Neural progenitor cell (in vitro differentiated cells): ENCODE results near the gene ELMO1. TPM values are rescaled to one million over a fixed set of nuclear protein-coding genes. Genes with fewer than 3 reads are reported as not detected.

Source experiments
- DNase-seq: peaks from one replicate; pipeline ENCODE4 v3.0.0-alpha.2; 2016; ENCODE audit warnings: low spot score
- H2AFZ ChIP-seq: fragments of 200-600 bp; sonication (generic); replicated peaks from 2 replicates; pipeline ENCODE4 v1.6.1; 2016; ENCODE audit warnings: antibody characterized with exemption
- H3F3A ChIP-seq: fragments of 200-600 bp; sonication (generic); 2 replicates; pipeline ENCODE4 v1.6.1; 2016; ENCODE audit warnings: antibody characterized with exemption, low read depth
- H3K27ac ChIP-seq: fragments of 200-600 bp; sonication (generic); 2 replicates; pipeline ENCODE4 v1.5.1; 2016; ENCODE audit warnings: mild to moderate bottlenecking
- H3K27me3 ChIP-seq: fragments of 200-600 bp; sonication (generic); 2 replicates; pipeline ENCODE4 v1.6.1; 2016; ENCODE audit warnings: mild to moderate bottlenecking, moderate library complexity
- H3K36me3 ChIP-seq: fragments of 200-600 bp; sonication (generic); 2 replicates; pipeline ENCODE4 v1.5.1; 2016
- H3K4me1 ChIP-seq: fragments of 200-600 bp; sonication (generic); 2 replicates; pipeline ENCODE4 v1.6.1; 2016; ENCODE audit warnings: mixed run types
- H3K4me2 ChIP-seq: fragments of 200-600 bp; sonication (generic); 2 replicates; pipeline ENCODE4 v1.6.1; 2016
- H3K4me3 ChIP-seq: fragments of 200-600 bp; sonication (generic); 2 replicates; pipeline ENCODE4 v1.5.1; 2016
- H3K79me2 ChIP-seq: fragments of 200-600 bp; sonication (generic); 2 replicates; pipeline ENCODE4 v1.6.1; 2016; ENCODE audit warnings: low read depth
- H3K9ac ChIP-seq: fragments of 200-600 bp; sonication (generic); 2 replicates; pipeline ENCODE4 v1.6.1; 2016
- H3K9me3 ChIP-seq: fragments of 200-600 bp; sonication (generic); 2 replicates; pipeline ENCODE4 v1.5.1; 2016; ENCODE audit warnings: low read depth
- H4K20me1 ChIP-seq: fragments of 200-600 bp; sonication (generic); 2 replicates; pipeline ENCODE4 v1.6.1; 2016; ENCODE audit warnings: low read depth
- H3K27ac Mint-ChIP-seq: 3 replicates; pipeline ENCODE4 v1.8.0; 2021; ENCODE audit warnings: mixed read lengths
- H3K27me3 Mint-ChIP-seq: 2 replicates; pipeline ENCODE4 v1.8.0; 2022; ENCODE audit warnings: low read depth, mild to moderate bottlenecking, inconsistent platforms, moderate library complexity, mixed read lengths; ENCODE audit not compliant: insufficient read depth
- H3K36me3 Mint-ChIP-seq: 3 replicates; pipeline ENCODE4 v1.8.0; 2021; ENCODE audit warnings: mixed read lengths
- H3K4me1 Mint-ChIP-seq: 3 replicates; pipeline ENCODE4 v1.8.0; 2021; ENCODE audit warnings: mixed read lengths
- H3K4me3 Mint-ChIP-seq: 3 replicates; pipeline ENCODE4 v1.8.0; 2021; ENCODE audit warnings: mild to moderate bottlenecking, moderate library complexity, mixed read lengths
- H3K9me3 Mint-ChIP-seq: 3 replicates; pipeline ENCODE4 v1.8.0; 2020; ENCODE audit warnings: mixed read lengths
- EZH2 ChIP-seq: fragments of 200-600 bp; sonication (generic); IDR thresholded peaks from 2 replicates; pipeline ENCODE4 v1.6.1; 2017; ENCODE audit warnings: antibody characterized with exemption, mild to moderate bottlenecking, moderate library complexity
- EZH2phosphoT487 ChIP-seq: fragments of 200-600 bp; sonication (generic); IDR thresholded peaks from 2 replicates; pipeline ENCODE4 v1.6.1; 2017; ENCODE audit warnings: antibody characterized with exemption
- total RNA-seq: library from RNA; depleted of rRNA; stranded (reverse); fragments of >200 nt; gene quantifications from 2 replicates; pipeline ENCODE4 v1.2.3, GENCODE V29; 2015; ENCODE audit warnings: low replicate concordance
- TF ChIP-seq, protein P1 (sequence below): fragments of 200-600 bp; sonication (generic); IDR thresholded peaks from 2 replicates; pipeline ENCODE4 v1.5.1; 2017; ENCODE audit warnings: antibody characterized with exemption, mild to moderate bottlenecking

The ELMO1 gene
- total RNA-seq, 1 donor from 2014 or later, result 22.0 TPM

DNA sequence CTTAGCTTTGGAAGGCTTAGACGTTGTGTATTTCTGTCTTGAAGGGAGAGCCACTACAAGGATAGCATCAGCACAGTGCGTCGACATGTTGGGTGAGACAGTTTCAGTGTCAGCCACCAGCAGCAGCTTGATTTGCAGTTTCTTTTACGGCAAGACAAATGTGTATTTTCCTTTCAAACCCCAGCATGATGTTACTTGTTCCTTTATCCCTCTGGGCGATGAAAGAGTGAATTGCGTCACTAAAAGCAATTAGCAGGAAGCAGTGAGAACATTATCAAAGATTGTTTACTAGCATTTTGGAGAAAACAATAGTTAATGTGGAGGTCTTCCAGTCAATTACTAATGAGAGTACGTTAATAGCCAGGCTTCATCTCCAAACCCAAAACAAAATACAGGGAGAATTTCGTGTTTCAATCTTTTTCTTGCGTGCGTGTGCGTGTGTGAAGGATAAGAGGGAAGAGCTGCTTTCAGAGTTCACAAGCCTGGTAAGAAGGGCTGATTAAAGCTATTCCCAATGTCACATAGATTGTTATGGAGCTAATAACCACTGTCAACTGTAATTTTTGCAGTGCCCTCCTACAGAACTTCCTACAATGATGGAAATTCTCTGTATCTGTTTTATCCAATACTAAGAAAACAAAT, 567.3 kb downstream of the ELMO1 start:
- no peaks in the 10 kb centered on the region for H3K36me3 Mint-ChIP-seq
- TF ChIP-seq, protein P1, sequence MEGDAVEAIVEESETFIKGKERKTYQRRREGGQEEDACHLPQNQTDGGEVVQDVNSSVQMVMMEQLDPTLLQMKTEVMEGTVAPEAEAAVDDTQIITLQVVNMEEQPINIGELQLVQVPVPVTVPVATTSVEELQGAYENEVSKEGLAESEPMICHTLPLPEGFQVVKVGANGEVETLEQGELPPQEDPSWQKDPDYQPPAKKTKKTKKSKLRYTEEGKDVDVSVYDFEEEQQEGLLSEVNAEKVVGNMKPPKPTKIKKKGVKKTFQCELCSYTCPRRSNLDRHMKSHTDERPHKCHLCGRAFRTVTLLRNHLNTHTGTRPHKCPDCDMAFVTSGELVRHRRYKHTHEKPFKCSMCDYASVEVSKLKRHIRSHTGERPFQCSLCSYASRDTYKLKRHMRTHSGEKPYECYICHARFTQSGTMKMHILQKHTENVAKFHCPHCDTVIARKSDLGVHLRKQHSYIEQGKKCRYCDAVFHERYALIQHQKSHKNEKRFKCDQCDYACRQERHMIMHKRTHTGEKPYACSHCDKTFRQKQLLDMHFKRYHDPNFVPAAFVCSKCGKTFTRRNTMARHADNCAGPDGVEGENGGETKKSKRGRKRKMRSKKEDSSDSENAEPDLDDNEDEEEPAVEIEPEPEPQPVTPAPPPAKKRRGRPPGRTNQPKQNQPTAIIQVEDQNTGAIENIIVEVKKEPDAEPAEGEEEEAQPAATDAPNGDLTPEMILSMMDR, result no peak
- TF ChIP-seq EZH2 (no peak), EZH2phosphoT487 (no peak)
- peaks cover 3% of the 10 kb centered on the region for H3K27me3 Mint-ChIP-seq
- Histone ChIP-seq H2AFZ (no peak overlapping the region), H3K4me3 (no peak overlapping the region), H3K27ac (no peak overlapping the region), H3K9me3 (no peaks in the 10 kb centered on the region), H3F3A (peaks cover 2% of the 10 kb centered on the region), H3K36me3 (no peaks in the 10 kb centered on the region), H3K27me3 (no peaks in the 10 kb centered on the region), H3K79me2 (no peaks in the 10 kb centered on the region), H3K9ac (no peak overlapping the region), H3K4me2 (no peak overlapping the region), H4K20me1 (no peaks in the 10 kb centered on the region), H3K4me1 (peaks cover 21% of the 10 kb centered on the region)
- no peak overlapping the region for H3K4me3 Mint-ChIP-seq
- no peak for DNase-seq
- no peaks in the 10 kb centered on the region for H3K9me3 Mint-ChIP-seq
- H3K4me1 Mint-ChIP-seq, result peaks cover 9% of the 10 kb centered on the region
- H3K27ac Mint-ChIP-seq, result no peak overlapping the region

DNA sequence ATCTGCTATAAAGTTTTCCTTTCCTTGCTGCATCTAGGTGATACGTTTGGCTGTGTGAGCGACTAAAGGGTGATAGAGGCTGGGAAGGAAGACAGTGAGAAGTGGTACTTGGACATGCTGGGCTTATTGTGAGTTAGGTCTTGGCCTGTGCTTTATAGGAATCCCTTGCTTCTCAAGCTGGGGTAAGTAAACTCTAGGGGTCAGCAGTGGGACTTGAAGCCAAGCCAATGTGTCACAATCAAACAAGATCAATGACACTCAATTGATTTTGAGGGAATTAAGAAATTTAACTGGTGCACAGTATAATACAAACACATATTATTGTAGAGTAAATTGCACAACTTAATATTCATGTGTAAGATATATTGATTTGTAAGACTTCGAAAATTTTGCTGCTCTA, 568.6 kb downstream of the ELMO1 start:
- Histone ChIP-seq H4K20me1 (no peaks in the 10 kb centered on the region), H3K9me3 (no peaks in the 10 kb centered on the region), H3F3A (peaks cover 13% of the 10 kb centered on the region), H3K79me2 (no peaks in the 10 kb centered on the region), H3K36me3 (no peaks in the 10 kb centered on the region), H3K9ac (no peak overlapping the region), H3K4me3 (no peak overlapping the region), H3K27ac (no peak overlapping the region), H3K4me2 (no peak overlapping the region), H2AFZ (no peak overlapping the region), H3K27me3 (no peaks in the 10 kb centered on the region), H3K4me1 (peaks cover 26% of the 10 kb centered on the region)
- H3K4me1 Mint-ChIP-seq, result peaks cover 15% of the 10 kb centered on the region
- H3K9me3 Mint-ChIP-seq, result no peaks in the 10 kb centered on the region
- H3K27ac Mint-ChIP-seq, result no peak overlapping the region
- H3K27me3 Mint-ChIP-seq, result peaks cover 3% of the 10 kb centered on the region
- DNase-seq, result no peak
- H3K36me3 Mint-ChIP-seq, result no peaks in the 10 kb centered on the region
- TF ChIP-seq EZH2phosphoT487, result no peak
- no peak for TF ChIP-seq EZH2
- TF ChIP-seq, protein P1, result no peak
- H3K4me3 Mint-ChIP-seq, result no peak overlapping the region

DNA sequence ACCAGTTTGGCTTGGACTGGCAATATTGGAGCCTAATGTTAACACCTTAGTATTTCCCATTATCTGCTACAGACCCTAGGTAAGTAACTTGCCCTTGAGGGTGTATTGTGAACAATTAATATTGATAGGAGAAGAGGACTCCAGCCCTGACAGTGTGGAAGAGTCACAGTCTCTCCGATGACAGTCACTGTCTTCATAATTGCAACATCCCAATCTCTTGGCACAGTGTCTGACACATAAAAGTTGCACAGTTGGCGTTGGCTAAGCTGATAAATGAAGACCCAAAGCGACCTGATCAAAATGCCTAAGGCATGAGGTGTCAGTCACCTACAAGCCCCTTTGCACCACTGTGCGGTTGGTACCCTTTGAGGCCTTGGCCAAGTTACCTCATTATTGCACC, 569.6 kb downstream of the ELMO1 start:
- Histone ChIP-seq H3K9me3 (no peaks in the 10 kb centered on the region), H3K4me1 (peaks cover 31% of the 10 kb centered on the region), H3K9ac (no peak overlapping the region), H3K27ac (no peak overlapping the region), H3K4me3 (no peak overlapping the region), H3K4me2 (no peak overlapping the region), H3K79me2 (no peaks in the 10 kb centered on the region), H2AFZ (no peak overlapping the region), H3K27me3 (no peaks in the 10 kb centered on the region), H3K36me3 (no peaks in the 10 kb centered on the region), H4K20me1 (no peaks in the 10 kb centered on the region), H3F3A (peaks cover 13% of the 10 kb centered on the region)
- no peak for DNase-seq
- Mint-ChIP-seq H3K27me3 (peaks cover 3% of the 10 kb centered on the region), H3K9me3 (no peaks in the 10 kb centered on the region), H3K4me3 (no peak overlapping the region), H3K27ac (no peak overlapping the region), H3K36me3 (no peaks in the 10 kb centered on the region), H3K4me1 (peaks cover 20% of the 10 kb centered on the region)
- no peak for TF ChIP-seq EZH2
- TF ChIP-seq EZH2phosphoT487, result no peak
- TF ChIP-seq, protein P1, result no peak
